HG03442 (cell line): ENCODE data around the gene ERN1.

ENCODE experiments used
- ATAC-seq: cut with Tn5 transposase; IDR thresholded peaks from one replicate; pipeline ENCODE4 v1.9.1; 2021; ENCODE audit warnings: mild to moderate bottlenecking, moderate library complexity; ENCODE audit not compliant: unreplicated experiment

Gene ERN1

GRCh38 chr17:64145751-64146417 lies 15.9 kb upstream of the ERN1 start:
- peak; percentile 96 for ATAC-seq

DNA sequence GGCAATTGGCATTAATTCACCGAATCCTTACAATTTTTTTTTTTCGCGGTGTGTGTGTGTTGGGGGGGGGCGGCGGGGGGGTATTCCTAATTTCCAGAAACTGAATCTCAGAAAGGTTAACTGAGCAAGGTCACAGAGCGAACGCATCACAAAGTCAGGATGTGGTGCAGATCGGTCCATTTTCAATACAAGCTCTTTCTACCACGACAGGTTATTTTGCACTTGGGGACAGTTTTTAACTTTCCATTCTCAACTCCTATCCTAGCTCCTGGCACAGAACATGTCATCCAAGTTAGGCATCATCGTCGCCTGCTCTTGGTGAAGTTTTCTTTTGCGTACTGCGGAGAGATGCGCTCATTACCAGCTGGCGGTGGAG lies 15.4 kb upstream of the ERN1 start:
- ATAC-seq: peak; percentile 3

GRCh38 chr17:64139542-64139941 lies 9.6 kb upstream of the ERN1 start:
- no peak for ATAC-seq

DNA sequence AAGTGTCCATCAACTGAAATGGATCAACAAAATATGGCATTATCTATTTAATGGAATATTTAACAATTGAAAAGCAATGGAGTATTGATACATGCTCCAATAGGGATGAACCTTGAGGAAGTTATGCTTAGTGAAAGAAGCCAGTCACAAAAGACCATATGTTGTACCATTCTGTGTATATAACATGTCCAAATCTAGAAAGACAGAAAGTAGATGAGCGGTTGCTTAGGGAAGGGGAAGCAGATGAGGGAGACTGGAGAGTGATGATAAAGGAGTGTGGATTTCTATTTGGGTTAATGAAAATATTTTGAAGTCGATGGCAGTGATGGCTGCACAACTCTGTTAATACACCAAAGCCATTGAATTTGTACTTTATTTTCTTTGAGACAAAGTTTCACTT lies 8.5 kb upstream of the ERN1 start:
- ATAC-seq: no peak

GRCh38 chr17:64135000-64135399 lies 5.1 kb upstream of the ERN1 start:
- no peak for ATAC-seq

- ATAC-seq: no peak
Observed at GRCh38 chr17:64134216-64134970, 4.4 kb upstream of the ERN1 start.

DNA sequence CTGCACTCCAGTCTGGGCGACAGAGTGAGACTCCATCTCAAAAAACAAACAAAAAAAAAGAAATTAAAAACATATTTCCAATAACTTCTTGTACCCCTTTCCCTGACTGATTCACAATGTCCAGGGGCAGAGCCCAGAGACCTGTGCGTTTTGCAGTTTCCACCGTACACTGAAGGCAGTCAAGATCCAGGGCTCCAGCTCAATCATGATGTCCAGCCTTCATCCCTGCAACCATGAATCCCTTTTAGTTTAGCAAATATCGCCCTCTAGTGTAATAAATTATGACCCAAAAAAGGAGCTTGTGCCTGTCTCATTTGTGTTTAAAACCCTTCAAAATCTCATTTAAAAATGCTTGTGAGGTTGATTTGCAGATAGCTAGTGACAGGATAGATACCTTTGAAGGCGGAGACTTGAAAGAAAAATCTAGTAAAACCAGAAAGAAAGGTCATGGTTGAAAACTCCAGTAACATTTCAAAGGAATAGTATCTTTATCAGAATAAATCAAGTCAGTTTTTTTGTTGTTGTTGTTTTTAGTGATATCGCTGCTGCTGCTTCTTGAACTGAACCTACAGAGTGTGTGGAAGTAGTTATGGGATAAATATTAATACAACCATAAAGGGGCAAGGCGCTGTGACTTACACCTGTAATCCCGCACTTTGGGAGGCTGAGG lies 3.7 kb upstream of the ERN1 start:
- ATAC-seq: no peak

DNA sequence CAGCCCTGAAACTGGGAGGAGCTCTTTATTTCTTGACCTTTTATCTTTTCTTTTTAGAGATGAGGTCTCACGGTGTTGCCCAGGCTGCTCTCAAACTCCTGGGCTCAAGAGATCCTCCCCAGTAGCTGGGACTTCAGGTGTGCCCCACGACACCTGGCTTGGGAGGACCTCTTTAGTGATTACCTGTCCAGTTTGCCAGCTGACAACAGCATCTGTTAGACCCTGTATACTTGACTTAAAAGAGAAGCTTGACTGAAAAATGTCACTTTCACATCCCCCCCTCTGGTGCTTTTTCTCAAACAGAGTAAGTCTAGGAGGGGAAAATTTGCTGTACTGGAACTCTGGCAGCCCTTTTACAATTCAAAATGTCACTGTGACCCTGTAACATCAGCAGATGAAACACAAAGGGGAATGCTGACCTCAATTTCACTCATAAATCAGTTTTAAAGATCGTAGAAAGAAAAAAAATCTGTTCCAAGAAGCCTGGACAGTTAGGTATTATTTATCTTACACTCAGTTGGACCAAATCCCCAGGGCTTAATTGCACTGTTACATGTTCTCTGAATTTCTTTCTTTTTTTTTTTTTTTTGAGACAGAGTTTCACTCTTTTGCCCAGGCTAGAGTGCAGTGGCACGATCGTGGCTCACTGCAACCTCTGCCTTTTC lies 1.8 kb upstream of the ERN1 start:
- no peak for ATAC-seq

DNA sequence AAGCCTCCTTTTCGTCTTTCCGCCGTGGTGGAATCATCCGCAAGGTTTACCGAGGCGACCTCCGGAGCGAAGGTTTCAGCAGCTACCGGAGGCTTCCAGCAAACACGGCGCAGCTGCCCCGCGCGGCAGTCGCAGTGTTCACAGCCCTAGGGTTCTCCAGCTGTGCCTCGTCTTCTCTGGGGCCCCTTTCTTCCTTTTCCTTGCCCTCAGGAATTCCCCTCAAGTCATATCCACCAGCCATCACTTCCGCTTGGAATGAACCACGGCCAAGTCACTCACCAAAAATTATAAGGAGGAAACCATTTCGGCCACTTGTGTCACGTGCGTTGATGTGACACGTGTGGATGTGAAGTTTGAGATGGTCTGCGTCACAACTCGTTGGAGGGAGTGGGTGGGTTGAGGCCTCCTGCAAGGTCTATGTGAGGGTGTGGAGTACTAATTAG lies 636 bp upstream of the ERN1 start:
- ATAC-seq: peak; percentile 26

DNA sequence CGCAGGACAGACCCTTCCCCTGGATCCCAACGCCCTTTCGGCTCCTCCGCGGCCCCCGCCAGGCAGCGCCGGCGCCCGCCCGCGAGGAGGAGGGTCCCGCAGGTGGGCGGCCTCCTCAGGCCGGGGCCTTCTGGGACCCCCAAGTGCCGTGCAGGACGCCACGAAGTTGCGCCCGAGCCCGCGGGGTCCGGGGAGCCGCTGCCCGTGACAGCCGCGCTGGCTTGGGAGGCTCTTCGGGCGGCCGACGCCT lies 504 bp downstream of the ERN1 start:
- peak; percentile 6 for ATAC-seq

DNA sequence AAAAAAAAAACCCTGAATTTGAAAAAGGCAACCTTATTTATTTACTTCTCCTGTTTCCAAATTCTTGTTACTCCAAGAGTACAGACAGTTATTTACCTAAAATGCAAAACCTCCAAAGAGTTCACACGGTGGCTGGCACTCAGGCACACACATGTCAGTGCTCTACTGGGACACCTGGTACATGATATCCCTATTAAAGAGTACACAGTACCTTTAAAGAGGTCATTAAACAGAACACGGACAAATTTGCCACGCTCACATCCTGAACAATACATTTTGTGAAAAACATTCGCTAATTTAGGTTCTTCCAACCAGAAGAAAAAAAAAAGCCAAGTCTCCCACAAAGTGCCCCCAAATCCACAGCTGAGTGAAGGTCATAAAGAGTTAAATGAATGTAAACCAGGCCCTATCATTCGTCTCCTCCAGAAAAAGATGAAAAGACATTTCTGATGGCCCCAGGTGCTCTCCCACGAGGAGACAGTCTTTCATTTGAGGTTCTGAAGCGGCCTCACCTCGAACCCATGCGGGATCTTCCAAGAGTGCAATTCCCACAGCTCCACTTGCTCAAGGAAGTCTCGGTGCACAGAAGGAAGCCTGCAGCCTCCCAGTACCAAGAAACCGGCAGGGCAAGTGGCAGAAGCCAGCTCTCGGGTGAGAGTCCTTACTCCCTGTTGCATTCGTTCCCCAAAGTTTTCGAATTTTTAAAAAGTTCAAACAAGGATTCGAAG lies 993 bp downstream of the ERN1 start:
- no peak for ATAC-seq

DNA sequence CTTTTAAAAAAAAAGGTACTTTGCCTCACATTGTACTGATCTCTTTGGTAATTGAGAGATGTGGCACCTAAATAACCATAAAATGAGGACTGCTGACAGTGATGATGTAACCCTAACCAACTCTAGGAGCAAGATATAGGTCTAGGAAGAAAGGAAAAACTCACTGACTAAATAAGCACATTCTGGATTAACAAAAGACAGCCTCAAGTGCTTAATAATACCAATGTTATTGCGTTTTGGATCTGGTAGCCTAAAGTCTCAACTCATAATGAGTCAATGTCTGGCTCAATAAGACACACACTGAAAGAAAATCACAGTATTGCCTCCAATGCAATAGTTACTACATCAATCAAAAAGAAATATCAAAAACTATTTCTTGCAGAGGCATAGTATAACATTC lies 3.0 kb downstream of the ERN1 start:
- ATAC-seq: no peak

GRCh38 chr17:64125937-64126336 lies 4.0 kb downstream of the ERN1 start:
- no peak for ATAC-seq

DNA sequence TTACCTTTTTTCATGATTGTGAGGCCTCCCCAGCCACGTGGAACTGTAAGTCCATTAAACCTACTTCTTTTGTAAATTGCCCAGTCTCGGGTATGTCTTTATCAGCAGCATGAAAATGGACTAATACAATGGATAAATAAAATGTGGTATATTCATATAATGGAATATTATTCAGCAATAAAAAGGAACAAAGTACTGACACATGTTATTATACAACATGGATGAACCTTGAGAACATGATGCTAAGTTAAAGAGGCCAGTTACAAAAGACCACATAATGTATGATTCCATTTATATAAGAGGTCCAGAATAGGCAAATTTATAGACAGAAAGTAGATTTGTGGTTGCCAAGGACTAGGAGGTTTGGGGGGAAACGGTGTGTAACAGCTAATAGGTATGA lies 5.3 kb downstream of the ERN1 start:
- ATAC-seq: no peak

DNA sequence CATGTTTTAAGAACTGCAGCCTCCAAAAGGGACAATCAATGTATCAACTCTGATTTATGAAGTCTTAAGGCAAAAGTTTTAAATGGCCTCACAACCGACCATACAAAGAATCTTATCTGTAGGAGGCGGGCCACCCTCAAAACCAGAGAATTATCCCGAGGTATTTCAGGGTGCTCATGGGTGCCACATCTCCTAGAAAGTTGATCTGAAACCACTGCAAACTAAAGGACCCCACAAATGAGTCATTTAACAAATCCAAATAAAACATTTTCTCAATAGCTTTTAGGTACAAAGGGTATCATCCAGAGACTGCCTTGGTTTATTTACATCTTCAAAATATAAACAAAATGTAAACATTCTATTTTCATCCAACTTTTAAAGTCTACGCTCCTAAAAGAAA lies 6.8 kb downstream of the ERN1 start:
- ATAC-seq: no peak

GRCh38 chr17:64120972-64121786 lies 8.8 kb downstream of the ERN1 start:
- ATAC-seq: peak; percentile 86

DNA sequence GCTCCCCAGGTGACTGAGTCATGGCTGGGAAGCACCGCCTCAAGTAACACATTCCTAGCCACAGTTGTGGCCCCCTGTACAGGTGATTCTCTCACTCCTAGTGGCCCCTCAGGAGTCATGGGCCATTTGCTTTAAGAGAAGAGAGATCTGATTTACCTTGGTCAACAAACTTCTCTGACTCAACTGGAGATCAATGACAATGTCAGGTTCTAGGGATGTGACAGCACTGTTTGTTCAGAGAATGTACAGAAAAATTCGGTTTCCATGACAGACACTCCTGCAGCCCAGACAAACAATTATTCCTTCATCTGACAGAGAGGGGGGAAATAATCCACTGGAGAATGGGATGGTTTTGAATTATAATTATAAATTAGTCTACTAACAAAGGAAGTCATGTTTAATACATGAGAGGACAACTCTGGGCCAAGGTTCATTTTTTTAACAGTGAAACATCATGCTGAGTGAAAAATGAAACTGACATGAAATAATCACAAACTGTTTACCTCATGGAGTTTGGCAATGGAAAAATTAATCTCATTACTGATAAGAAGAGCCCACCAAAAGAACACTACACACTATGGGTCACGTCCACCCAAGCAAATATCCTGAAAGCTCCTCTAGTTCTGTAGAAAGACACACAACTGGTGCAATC lies 9.7 kb downstream of the ERN1 start:
- no peak for ATAC-seq

DNA sequence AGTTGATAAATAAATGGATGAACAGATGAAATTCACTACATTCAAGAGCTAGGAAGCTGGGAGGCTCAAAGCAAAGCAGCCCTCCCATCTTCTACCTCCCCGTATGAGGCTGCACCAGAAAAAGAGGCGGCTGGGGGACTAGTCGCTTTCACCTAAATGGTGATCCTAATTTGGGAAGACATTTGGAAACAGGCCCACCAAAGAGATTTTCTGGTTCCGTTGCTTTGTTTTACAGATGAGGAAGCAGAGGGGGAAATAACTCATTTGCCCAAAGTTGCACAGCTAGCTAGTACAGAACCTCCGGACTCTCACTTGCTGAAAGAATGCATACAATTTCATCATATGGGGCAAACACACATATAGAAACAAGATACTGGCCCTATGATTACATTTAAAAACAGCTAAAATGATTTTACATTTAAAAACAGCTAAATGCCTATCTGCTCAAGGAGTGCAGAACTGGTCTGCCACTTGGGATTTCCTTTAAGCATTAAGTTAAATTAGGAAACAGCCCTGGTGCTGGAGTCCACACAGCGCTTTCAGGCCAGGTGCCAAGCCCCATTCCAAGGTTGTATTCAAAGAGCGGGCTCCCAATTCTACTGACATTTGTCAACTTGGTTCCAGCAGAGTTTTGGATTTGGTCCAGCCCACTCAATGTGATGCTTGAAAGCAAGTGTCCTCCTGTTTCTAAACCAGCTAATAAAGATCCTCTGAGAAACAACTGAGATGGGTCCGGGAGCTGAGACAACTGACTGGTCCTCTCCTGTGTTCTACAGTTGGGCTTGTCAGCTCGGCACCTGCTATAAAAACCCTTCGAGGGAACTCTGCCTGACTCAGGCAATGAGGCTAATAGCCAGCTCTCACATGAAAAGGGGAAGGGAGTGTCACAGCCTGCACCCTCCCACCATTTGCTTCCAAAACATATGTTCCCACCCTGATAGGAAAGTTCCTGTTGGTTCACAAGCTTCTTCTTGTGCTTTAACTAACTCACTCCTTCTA lies 11.7 kb downstream of the ERN1 start:
- ATAC-seq: no peak
